SKM-1 treated with dmso at 0.1 percent for 144 hours (cell line): ENCODE results near the gene ACP5.
"Not testable (repeated sequence)": the region's sequence is repeated elsewhere in the genome, so short reads cannot be mapped to it uniquely, and the experiment has no call there.

Source experiments
- DNase-seq: peaks from one replicate; lab custom pipeline; 2025; ENCODE audit not compliant: unreplicated experiment; lab: John Stamatoyannopoulos, UW

ACP5 gene

GRCh38 chr19:11580116-11580515 lies 2.7 kb upstream of the ACP5 start:
- DNase-seq: no peak

- DNase-seq: no peak
Measured at GRCh38 chr19:11578258-11579142, 1.1 kb upstream of the ACP5 start.

- DNase-seq: no peak
Measured at GRCh38 chr19:11576227-11576626, 1.2 kb downstream of the ACP5 start.

GRCh38 chr19:11574689-11575088 lies 2.8 kb downstream of the ACP5 start:
- no peak for DNase-seq

DNA sequence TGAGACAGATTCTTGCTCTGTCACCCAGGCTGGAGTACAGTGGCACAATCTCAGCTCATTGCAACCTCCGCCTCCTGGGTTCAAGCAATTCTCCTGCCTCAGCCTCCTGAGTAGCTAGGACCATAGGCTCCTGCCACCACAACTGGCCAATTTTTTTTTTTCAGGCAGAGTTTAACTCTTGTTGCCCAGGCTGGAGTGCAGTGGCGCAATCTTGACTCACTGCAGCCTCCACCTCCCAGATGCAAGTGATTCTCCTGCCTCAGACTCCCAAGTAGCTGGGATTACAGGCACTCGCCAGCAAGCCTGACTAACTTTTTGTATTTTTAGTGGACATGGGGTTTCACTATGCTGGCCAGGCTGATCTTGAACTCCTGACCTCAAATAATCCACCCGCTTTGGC lies 3.7 kb downstream of the ACP5 start:
- not testable (repeated sequence) for DNase-seq

GRCh38 chr19:11573354-11573753 lies 4.1 kb downstream of the ACP5 start:
- DNase-seq: not testable (repeated sequence)

DNA sequence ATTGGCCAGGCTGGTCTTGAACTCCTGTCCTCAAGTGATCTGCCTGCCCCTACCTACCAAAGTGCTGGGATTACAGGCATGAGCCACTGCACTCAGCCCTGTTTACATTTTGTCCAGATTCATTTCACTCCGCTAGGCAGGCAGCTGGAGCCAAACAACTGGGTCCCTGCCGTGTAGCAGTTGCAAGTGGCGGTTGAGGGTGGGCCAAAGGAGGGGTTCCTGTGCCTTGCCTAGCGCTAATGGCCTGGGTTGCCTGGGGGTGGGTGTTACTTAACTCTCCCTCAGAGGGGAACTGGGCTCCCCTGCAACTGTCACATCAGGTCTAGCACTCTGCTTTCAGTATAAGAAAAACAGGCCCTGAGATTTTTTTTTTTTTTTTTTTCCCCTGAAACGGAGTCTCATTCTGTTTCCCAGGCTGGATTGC lies 7.4 kb downstream of the ACP5 start:
- no peak for DNase-seq

DNA sequence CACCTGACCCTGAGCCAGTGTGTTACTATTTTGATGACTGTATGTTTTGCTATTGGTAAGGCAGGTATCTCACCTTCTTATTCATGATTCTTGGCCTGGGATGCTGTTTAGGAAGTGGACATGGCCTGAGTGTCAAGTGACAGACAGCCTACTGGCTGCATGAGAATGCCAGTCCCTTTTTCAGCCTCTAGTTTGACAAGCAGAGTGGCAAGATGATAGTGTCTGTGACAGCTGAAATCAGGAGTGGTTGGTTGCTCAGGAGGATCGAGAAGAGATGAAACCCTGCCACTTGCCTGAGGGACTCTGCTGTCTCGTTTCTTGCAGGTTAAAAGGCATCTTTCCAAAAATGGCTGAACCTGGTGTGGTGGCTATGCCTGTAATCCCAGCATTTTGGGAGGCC lies 11.3 kb downstream of the ACP5 start:
- DNase-seq: no peak

GRCh38 chr19:11565649-11565980 lies 11.8 kb downstream of the ACP5 start:
- not testable (repeated sequence) for DNase-seq

GRCh38 chr19:11564082-11564807 lies 13.2 kb downstream of the ACP5 start:
- not testable (repeated sequence) for DNase-seq

DNA sequence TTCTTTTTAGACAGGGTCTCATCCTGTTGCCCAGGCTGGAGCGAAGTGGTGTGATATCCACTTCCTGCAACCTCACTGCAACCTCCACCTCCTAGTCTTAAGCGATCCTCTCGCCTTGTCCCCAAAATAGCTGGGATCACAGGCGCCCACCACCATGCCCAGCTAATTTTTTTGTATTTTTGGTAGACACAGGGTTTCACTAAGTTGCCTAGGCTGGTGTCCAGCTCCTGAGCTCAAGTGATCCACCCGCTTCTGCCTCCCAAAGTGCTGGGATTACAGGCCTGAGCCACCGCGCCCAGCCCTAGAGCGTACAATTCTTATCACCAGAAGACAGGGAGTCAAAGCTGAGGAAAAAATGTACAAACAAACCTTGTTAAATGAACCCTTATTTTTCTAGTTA lies 13.9 kb downstream of the ACP5 start:
- DNase-seq: no peak

- DNase-seq: peak; percentile 63
Measured at GRCh38 chr19:11560404-11561051, 16.9 kb downstream of the ACP5 start.

- peak; percentile 95 for DNase-seq
Measured at GRCh38 chr19:11558881-11559828, 18.3 kb downstream of the ACP5 start, which contains the start of gene ELOF1. Gene ELOF1, minus strand, starts transcription at chr19:11559230. Its CDS starts 4,883 bp downstream, at chr19:11554347.

GRCh38 chr19:11556634-11557420 lies 20.6 kb downstream of the ACP5 start:
- no peak for DNase-seq

DNA sequence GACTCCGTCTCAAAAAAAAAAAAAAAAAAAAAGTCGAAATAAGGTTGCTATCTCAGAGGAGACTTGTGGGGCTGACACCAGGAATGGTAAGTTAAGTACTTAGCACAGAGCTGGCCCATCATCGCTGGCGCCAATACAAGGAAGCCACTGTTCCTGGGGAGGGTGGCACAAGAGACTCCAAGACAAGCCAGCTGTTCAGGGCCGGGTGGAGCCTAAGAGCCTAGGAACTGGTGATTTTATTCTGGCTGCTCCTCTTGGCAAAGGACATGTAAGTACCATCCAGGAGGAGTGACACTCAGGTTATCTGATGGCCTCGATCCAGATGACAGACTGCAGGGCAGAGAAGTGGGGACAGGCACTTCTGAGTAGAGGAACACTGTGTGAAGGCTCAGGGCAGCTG lies 22.2 kb downstream of the ACP5 start:
- DNase-seq: no peak

DNA sequence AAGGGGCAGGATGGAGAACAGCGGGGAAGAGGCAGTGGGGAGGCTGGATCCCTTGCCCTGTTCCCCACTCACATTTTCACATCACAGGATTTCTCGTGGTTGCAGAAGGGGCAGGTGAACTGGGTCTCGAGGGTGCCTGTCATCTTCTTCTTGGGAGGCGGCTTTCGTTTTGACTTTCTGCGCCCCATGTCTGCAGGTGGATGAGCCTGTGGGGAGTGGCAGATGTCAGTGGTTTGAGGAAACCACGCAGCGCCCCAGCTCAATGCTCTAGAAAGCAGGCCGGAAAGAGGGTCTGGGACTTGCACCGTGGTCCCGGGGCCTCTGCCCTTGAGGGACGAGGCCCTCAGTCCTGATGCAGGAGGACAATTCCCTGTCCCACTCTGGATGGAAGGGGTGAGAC lies 23.3 kb downstream of the ACP5 start:
- DNase-seq: no peak

- DNase-seq: no peak
Measured at GRCh38 chr19:11552666-11553372, 24.6 kb downstream of the ACP5 start.

- DNase-seq: no peak
Measured at GRCh38 chr19:11551603-11552235, 25.7 kb downstream of the ACP5 start.

- no peak for DNase-seq
Measured at GRCh38 chr19:11550265-11550664, 27.2 kb downstream of the ACP5 start.
